Stomach (tissue), 4 donors: ENCODE measurements around the gene PRKCZ.

ENCODE experiments used
- CTCF ChIP-seq, 7 experiments: fragments of 450-650 bp in 4 of 7; fragments of 200-600 bp in 3 of 7; sonication (generic) in 3 of 7; IDR thresholded peaks; one replicate each; pipeline ENCODE4 v1.5.1; 2016 to 2019; ENCODE audit warnings: antibody characterized with exemption in 7 of 7, control low read depth in 2 of 7, mild to moderate bottlenecking in 1 of 7
- POLR2A ChIP-seq, 4 donors: fragments of 450-650 bp; IDR thresholded peaks; one replicate each; pipeline ENCODE4 v1.6.1; 2016; ENCODE audit warnings: antibody characterized with exemption in 4 of 4, control low read depth in 2 of 4, mild to moderate bottlenecking in 1 of 4, moderate library complexity in 1 of 4
- POLR2AphosphoS5 ChIP-seq, 3 donors: sonication (generic); formaldehyde crosslinking; IDR thresholded peaks; one replicate each; pipeline ENCODE4 v1.6.1; 2016; ENCODE audit warnings: antibody characterized with exemption in 3 of 3

GRCh38 chr1:2181752-2182151 is 131.5 kb downstream of the PRKCZ start:
- TF ChIP-seq POLR2A (IDR thresholded peaks at IDR 0.05) (no peak), POLR2AphosphoS5 (IDR thresholded peaks at IDR 0.05) (no peak), CTCF (IDR thresholded peaks at IDR 0.05) (no peak)
